Prostate gland (tissue), 2 donors: ENCODE measurements around the gene ABHD18. TPM values are rescaled to one million over a fixed set of nuclear protein-coding genes. Genes with fewer than 3 reads are reported as not detected.
"Not testable (repeated sequence)": the region's sequence is repeated elsewhere in the genome, so short reads cannot be mapped to it uniquely, and the experiment has no call there.

Experiments
- DNase-seq: peaks from one replicate; pipeline ENCODE4 v3.0.0-alpha.2; 2019; ENCODE audit warnings: low spot score
- H3K27ac ChIP-seq, 2 donors: fragments of 200-600 bp; sonication (generic); 2 replicates each; pipeline ENCODE4 v1.5.1; 2017 to 2019
- H3K27me3 ChIP-seq: fragments of 200-600 bp; sonication (generic); replicated peaks from 2 replicates; pipeline ENCODE4 v1.5.1; 2019; ENCODE audit not compliant: insufficient read depth
- H3K36me3 ChIP-seq, 2 donors: fragments of 200-600 bp; sonication (generic); 1 replicate in 1 of 2; 2 replicates in 1 of 2; pipeline versions ENCODE4 v1.5.1 to v1.8.1; 2017 to 2019
- H3K4me1 ChIP-seq: fragments of 200-600 bp; sonication (generic); replicated peaks from 2 replicates; pipeline ENCODE4 v1.5.1; 2019
- H3K4me3 ChIP-seq, 2 donors: fragments of 200-600 bp; sonication (generic); 2 replicates each; pipeline ENCODE4 v1.5.1; 2017 to 2019
- H3K9me3 ChIP-seq: fragments of 200-600 bp; sonication (generic); 2 replicates; pipeline ENCODE4 v1.5.1; 2017
- CTCF ChIP-seq, 4 experiments: fragments of 200-600 bp in 2 of 4; fragments of 450-650 bp in 2 of 4; sonication (generic) in 2 of 4; IDR thresholded peaks; 1 replicate in 3 of 4; 2 replicates in 1 of 4; pipeline ENCODE4 v1.5.1; 2016 to 2019; ENCODE audit warnings: antibody characterized with exemption in 4 of 4, mild to moderate bottlenecking in 2 of 4, moderate library complexity in 2 of 4
- POLR2A ChIP-seq: fragments of 450-650 bp; IDR thresholded peaks from one replicate; pipeline ENCODE4 v1.6.1; 2016; ENCODE audit warnings: antibody characterized with exemption, mild to moderate bottlenecking
- POLR2AphosphoS5 ChIP-seq: sonication (generic); formaldehyde crosslinking; IDR thresholded peaks from one replicate; pipeline ENCODE4 v1.6.1; 2017; ENCODE audit warnings: antibody characterized with exemption
- WGBS: methylation state at CpG from one replicate; pipeline ENCODE4 v1.1.5; 2018; 5-methylcytosine and 5-hydroxymethylcytosine counted together
- intact Hi-C: fragments of 100-400 bp; cut with DNase I; formaldehyde crosslinking; loops from one replicate; pipeline ENCODE4 v1.14.2; 2022
- total RNA-seq, 2 donors: library from RNA; depleted of rRNA; stranded (reverse); fragments of >200 nt; gene quantifications; one replicate each; pipeline ENCODE4 v1.1.0, GENCODE V29; 2016

Gene ABHD18
- total RNA-seq, 2 donors from 2014 or later = 5.7 to 10.6 TPM

DNA sequence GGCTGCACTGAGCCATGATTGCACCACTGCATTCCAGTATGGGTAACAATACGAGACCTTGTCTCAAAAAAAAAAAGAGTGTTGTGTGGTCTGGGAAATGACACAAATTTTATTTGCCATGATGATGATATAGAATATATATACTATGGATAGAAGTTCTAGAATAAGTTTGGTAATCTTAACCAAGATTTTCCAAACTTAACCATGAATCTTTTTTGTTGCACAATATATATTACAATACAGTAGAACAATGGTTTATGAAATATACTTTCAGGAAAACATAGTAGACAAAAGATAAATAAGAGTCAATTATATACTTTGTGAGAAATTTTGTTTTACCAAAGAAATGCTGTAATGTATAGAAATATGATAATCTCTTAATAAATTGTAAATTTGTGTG, 35.0 kb upstream of the ABHD18 start:
- H3K4me1 ChIP-seq = no peaks in the 10 kb centered on the region
- no peaks in the 10 kb centered on the region for H3K9me3 ChIP-seq
- intact Hi-C loops = no loop called here
- TF ChIP-seq POLR2A (no peak), CTCF (IDR thresholded peaks at IDR 0.05) (no peak), POLR2AphosphoS5 (no peak)
- peaks cover 0 to 4% of the 10 kb centered on the region in 2 donors for H3K36me3 ChIP-seq
- 92% methylated on average over 1 of the region's 1 CpG for WGBS
- no peak overlapping the region for H3K27ac ChIP-seq
- no peak for DNase-seq
- no peak overlapping the region for H3K4me3 ChIP-seq
- H3K27me3 ChIP-seq = no peaks in the 10 kb centered on the region

- H3K36me3 ChIP-seq, intact Hi-C loops, DNase-seq, H3K4me1 ChIP-seq, H3K27me3 ChIP-seq, H3K9me3 ChIP-seq, H3K4me3 ChIP-seq, H3K27ac ChIP-seq: not testable (repeated sequence)
- WGBS = 94% methylated on average over 6 of the region's 6 CpGs
These were observed 33.4 kb upstream of the ABHD18 start for GRCh38 chr4:127931836-127932235.

DNA sequence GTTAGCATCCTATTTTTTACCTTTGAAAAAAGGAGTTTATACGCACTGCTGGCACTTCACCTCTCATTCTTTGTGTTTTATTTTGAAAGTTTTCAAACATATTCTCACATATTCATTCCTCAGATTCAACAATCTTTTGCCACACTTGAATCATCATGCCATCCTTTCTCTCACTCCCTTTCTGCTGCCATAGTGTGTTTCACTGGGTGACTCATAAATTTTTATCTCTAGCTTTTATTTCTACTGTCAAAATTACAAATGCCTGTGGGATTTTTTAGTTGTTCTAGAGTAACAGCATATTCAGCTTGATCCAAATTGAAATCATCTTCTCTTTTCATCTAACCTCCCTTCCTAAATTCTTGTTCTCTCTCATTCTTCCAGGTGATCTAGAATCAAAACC, 28.2 kb upstream of the ABHD18 start:
- DNase-seq = no peak
- TF ChIP-seq CTCF (IDR thresholded peaks at IDR 0.05) (no peak), POLR2AphosphoS5 (no peak), POLR2A (no peak)
- Histone ChIP-seq H3K27me3 (no peaks in the 10 kb centered on the region), H3K36me3 (no peaks in the 10 kb centered on the region), H3K9me3 (no peaks in the 10 kb centered on the region), H3K27ac (no peak overlapping the region), H3K4me3 (no peak overlapping the region), H3K4me1 (no peaks in the 10 kb centered on the region)
- intact Hi-C loops = no loop called here
- 98% methylated on average over 1 of the region's 1 CpG for WGBS

- 95% methylated on average over 2 of the region's 2 CpGs for WGBS
- no peaks in the 10 kb centered on the region for H3K36me3 ChIP-seq
- no peaks in the 10 kb centered on the region for H3K4me1 ChIP-seq
- intact Hi-C loops = no loop called here
- H3K27me3 ChIP-seq = no peaks in the 10 kb centered on the region
- no peak overlapping the region for H3K4me3 ChIP-seq
- no peaks in the 10 kb centered on the region for H3K9me3 ChIP-seq
- TF ChIP-seq POLR2AphosphoS5 (no peak), CTCF (IDR thresholded peaks at IDR 0.05) (no peak), POLR2A (no peak)
- H3K27ac ChIP-seq = no peak overlapping the region
- DNase-seq = no peak
These were observed 8.1 kb upstream of the ABHD18 start for GRCh38 chr4:127957105-127957504.

GRCh38 chr4:127959794-127960193, 5.4 kb upstream of the ABHD18 start:
- H3K9me3 ChIP-seq = no peaks in the 10 kb centered on the region
- no peak overlapping the region for H3K4me3 ChIP-seq
- TF ChIP-seq POLR2AphosphoS5 (no peak), CTCF (IDR thresholded peaks at IDR 0.05) (no peak)
- H3K27ac ChIP-seq = no peak overlapping the region
- intact Hi-C loops = loop anchor here (10.0 kb wide), 1 partner anchor 175 kb away; the partner anchor contains the start of gene HSPA4L
- no peak for DNase-seq
- H3K27me3 ChIP-seq = no peaks in the 10 kb centered on the region
- no peaks in the 10 kb centered on the region for H3K36me3 ChIP-seq
- WGBS = 58% methylated on average over 1 of the region's 1 CpG
- no peaks in the 10 kb centered on the region for H3K4me1 ChIP-seq

GRCh38 chr4:127963633-127964398, 1.4 kb upstream of the ABHD18 start:
- not testable (repeated sequence) for H3K27me3 ChIP-seq, H3K4me1 ChIP-seq, DNase-seq, H3K9me3 ChIP-seq, H3K36me3 ChIP-seq
- intact Hi-C loops = loop anchor here (2.0 to 10.0 kb wide), 2 partner anchors 97 to 179 kb away; partner anchors contain the start of genes HSPA4L and LARP1B
- 51% methylated on average over 32 of the region's 35 CpGs for WGBS
- Histone ChIP-seq H3K27ac (peak overlapping the region; percentile 90 to 91), H3K4me3 (peak overlapping the region; percentile 72 to 82)

GRCh38 chr4:127964426-127965061, 662 bp upstream of the ABHD18 start:
- WGBS = 0% methylated on average over 22 of the region's 41 CpGs
- H3K9me3 ChIP-seq, H3K36me3 ChIP-seq, DNase-seq, H3K4me1 ChIP-seq, H3K27me3 ChIP-seq: not testable (repeated sequence)
- Histone ChIP-seq H3K4me3 (peak overlapping the region; percentile 72 to 82), H3K27ac (peak overlapping the region; percentile 90 to 91)
- intact Hi-C loops = loop anchor here (2.0 to 10.0 kb wide), 2 partner anchors 96 to 180 kb away; partner anchors contain the start of genes HSPA4L and LARP1B
